Stimulated activated CD4-positive, alpha-beta T cell treated with anti-CD3 and anti-CD28 coated beads, Interleukin-2, amount 100 ng/mL, for 48 hours (primary cell): ENCODE measurements around the gene PEX11A.
"Not testable (repeated sequence)": the region's sequence is repeated elsewhere in the genome, so short reads cannot be mapped to it uniquely, and the experiment has no call there.

Experiments
- DNase-seq, 2 donors: peaks; one replicate each; pipeline ENCODE4 v3.0.0-alpha.2; 2020

PEX11A gene

GRCh38 chr15:89690276-89691218, at the start of gene PEX11A, which contains the start of gene WDR93:
TSS of gene PEX11A (minus strand) at chr15:89690754. CDS start at chr15:89690632, 122 bp downstream.
TSS of gene WDR93 (plus strand) at chr15:89690811. CDS start at chr15:89701747, 10,936 bp downstream.
- DNase-seq: peak; percentile 71 to 74

- peak; percentile 53 to 54 for DNase-seq
These were observed 49.6 kb upstream of the PEX11A start for GRCh38 chr15:89740137-89740536.

- no peak for DNase-seq
These were observed 45.2 kb upstream of the PEX11A start for GRCh38 chr15:89735773-89736172.

GRCh38 chr15:89732451-89733172, 42.1 kb upstream of the PEX11A start:
- no peak for DNase-seq

GRCh38 chr15:89731275-89731674, 40.7 kb upstream of the PEX11A start:
- no peak for DNase-seq

GRCh38 chr15:89728254-89728653, 37.7 kb upstream of the PEX11A start:
- no peak for DNase-seq

GRCh38 chr15:89725064-89725463, 34.5 kb upstream of the PEX11A start:
- no peak for DNase-seq

GRCh38 chr15:89724621-89725020, 34.1 kb upstream of the PEX11A start:
- DNase-seq: no peak

GRCh38 chr15:89723031-89723430, 32.5 kb upstream of the PEX11A start:
- no peak for DNase-seq

GRCh38 chr15:89714775-89715174, 24.2 kb upstream of the PEX11A start:
- DNase-seq: no peak

GRCh38 chr15:89707577-89707976, 17.0 kb upstream of the PEX11A start:
- no peak for DNase-seq

- DNase-seq: no peak
These were observed 13.9 kb upstream of the PEX11A start for GRCh38 chr15:89704411-89704810.

GRCh38 chr15:89695198-89695597, 4.6 kb upstream of the PEX11A start:
- DNase-seq: no peak

GRCh38 chr15:89693696-89694095, 3.1 kb upstream of the PEX11A start:
- no peak for DNase-seq

GRCh38 chr15:89693091-89693490, 2.5 kb upstream of the PEX11A start:
- no peak for DNase-seq

- not testable (repeated sequence) for DNase-seq
These were observed 651 bp downstream of the PEX11A start for GRCh38 chr15:89689930-89690275.

- no peak for DNase-seq
These were observed 4.0 kb downstream of the PEX11A start for GRCh38 chr15:89686522-89686921.

- DNase-seq: no peak
These were observed 4.6 kb downstream of the PEX11A start for GRCh38 chr15:89685995-89686394.

- DNase-seq: no peak
These were observed 9.4 kb downstream of the PEX11A start for GRCh38 chr15:89681146-89681545.

GRCh38 chr15:89680282-89680873, 10.2 kb downstream of the PEX11A start:
- DNase-seq: no peak

- no peak for DNase-seq
These were observed 11.3 kb downstream of the PEX11A start, which contains the start of gene PLIN1 for GRCh38 chr15:89679212-89679611. TSS of gene PLIN1 (minus strand) at chr15:89679367. CDS start at chr15:89677489, 1,878 bp downstream.

GRCh38 chr15:89677381-89677780, 13.2 kb downstream of the PEX11A start:
- DNase-seq: no peak

- DNase-seq: no peak
These were observed 14.9 kb downstream of the PEX11A start for GRCh38 chr15:89675606-89676005.
